ENCODE data around the gene SCP2. TPM values are rescaled to one million over a fixed set of nuclear protein-coding genes. Genes with fewer than 3 reads are reported as not detected.

Gene SCP2
- total RNA-seq, 1 donor from 2014 or later = 39.1 TPM

GRCh38 chr1:53069265-53069662 is 142.2 kb downstream of the SCP2 start:
- peaks cover 0 to 3% (median 0%) of the 10 kb centered on the region in 3 donors for H3K36me3 ChIP-seq (ENCODE audit: control insufficient read depth in 3 of 3, insufficient read depth in 3 of 3, low read length in 3 of 3)
- no peak overlapping the region for H3K9ac ChIP-seq (ENCODE audit: low read depth in 1 of 3, low read length in 3 of 3)
- no peaks in the 10 kb centered on the region for H3K9me3 ChIP-seq (ENCODE audit: control insufficient read depth in 3 of 3, low read length in 3 of 3)
- peaks cover 2 to 6% (median 5%) of the 10 kb centered on the region in 3 donors for H3K27me3 ChIP-seq (ENCODE audit: control insufficient read depth in 3 of 3, insufficient read depth in 3 of 3, low read length in 3 of 3)
- H3K4me1 ChIP-seq (ENCODE audit: control insufficient read depth in 3 of 3, insufficient read depth in 3 of 3, low read length in 3 of 3) = peaks cover 0 to 3% (median 0%) of the 10 kb centered on the region in 3 donors
- no peak overlapping the region for H3K27ac ChIP-seq (ENCODE audit: low read depth, low read length)
- no peak overlapping the region for H3K4me3 ChIP-seq (ENCODE audit: low read length in 3 of 3)

DNA sequence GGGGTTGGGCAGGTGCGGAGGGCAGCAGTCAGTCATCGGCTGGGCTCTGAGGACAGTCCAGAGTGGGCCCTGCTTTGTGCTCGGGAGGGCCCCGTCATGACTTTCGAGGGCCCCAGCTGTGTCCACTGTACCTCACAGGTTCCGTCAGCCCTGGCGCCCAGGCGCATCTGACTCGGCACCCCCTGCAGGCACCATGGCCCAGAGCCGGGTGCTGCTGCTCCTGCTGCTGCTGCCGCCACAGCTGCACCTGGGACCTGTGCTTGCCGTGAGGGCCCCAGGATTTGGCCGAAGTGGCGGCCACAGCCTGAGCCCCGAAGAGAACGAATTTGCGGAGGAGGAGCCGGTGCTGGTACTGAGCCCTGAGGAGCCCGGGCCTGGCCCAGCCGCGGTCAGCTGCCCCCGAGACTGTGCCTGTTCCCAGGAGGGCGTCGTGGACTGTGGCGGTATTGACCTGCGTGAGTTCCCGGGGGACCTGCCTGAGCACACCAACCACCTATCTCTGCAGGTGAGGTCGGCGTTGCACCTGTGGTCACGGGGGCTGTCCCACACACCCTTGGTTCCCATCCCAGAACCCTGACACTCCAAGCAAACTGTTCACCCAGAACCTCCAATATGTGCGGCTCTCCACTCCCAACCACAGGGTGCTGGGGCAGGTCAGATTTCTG is 142.7 kb downstream of the SCP2 start:
- H3K9me3 ChIP-seq (ENCODE audit: control insufficient read depth in 3 of 3, low read length in 3 of 3) = no peaks in the 10 kb centered on the region
- H3K4me3 ChIP-seq (ENCODE audit: low read length in 3 of 3) = no peak overlapping the region
- H3K9ac ChIP-seq (ENCODE audit: low read depth in 1 of 3, low read length in 3 of 3) = no peak overlapping the region
- H3K4me1 ChIP-seq (ENCODE audit: control insufficient read depth in 3 of 3, insufficient read depth in 3 of 3, low read length in 3 of 3) = peaks cover 0 to 3% (median 0%) of the 10 kb centered on the region in 3 donors
- H3K27ac ChIP-seq (ENCODE audit: low read depth, low read length) = no peak overlapping the region
- peaks cover 1 to 5% (median 2%) of the 10 kb centered on the region in 3 donors for H3K27me3 ChIP-seq (ENCODE audit: control insufficient read depth in 3 of 3, insufficient read depth in 3 of 3, low read length in 3 of 3)
- peaks cover 0 to 3% (median 0%) of the 10 kb centered on the region in 3 donors for H3K36me3 ChIP-seq (ENCODE audit: control insufficient read depth in 3 of 3, insufficient read depth in 3 of 3, low read length in 3 of 3)

- H3K4me3 ChIP-seq (ENCODE audit: low read length in 3 of 3) = no peak overlapping the region
- no peaks in the 10 kb centered on the region for H3K9me3 ChIP-seq (ENCODE audit: control insufficient read depth in 3 of 3, low read length in 3 of 3)
- no peak overlapping the region for H3K27ac ChIP-seq (ENCODE audit: low read depth, low read length)
- peaks cover 0 to 3% (median 0%) of the 10 kb centered on the region in 3 donors for H3K4me1 ChIP-seq (ENCODE audit: control insufficient read depth in 3 of 3, insufficient read depth in 3 of 3, low read length in 3 of 3)
- peaks cover 0 to under 1% (median under 1%) of the 10 kb centered on the region in 3 donors for H3K27me3 ChIP-seq (ENCODE audit: control insufficient read depth in 3 of 3, insufficient read depth in 3 of 3, low read length in 3 of 3)
- H3K9ac ChIP-seq (ENCODE audit: low read depth in 1 of 3, low read length in 3 of 3) = no peak overlapping the region
- peaks cover 0 to 3% (median 0%) of the 10 kb centered on the region in 3 donors for H3K36me3 ChIP-seq (ENCODE audit: control insufficient read depth in 3 of 3, insufficient read depth in 3 of 3, low read length in 3 of 3)
Measured at GRCh38 chr1:53070621-53071020, 143.5 kb downstream of the SCP2 start.

DNA sequence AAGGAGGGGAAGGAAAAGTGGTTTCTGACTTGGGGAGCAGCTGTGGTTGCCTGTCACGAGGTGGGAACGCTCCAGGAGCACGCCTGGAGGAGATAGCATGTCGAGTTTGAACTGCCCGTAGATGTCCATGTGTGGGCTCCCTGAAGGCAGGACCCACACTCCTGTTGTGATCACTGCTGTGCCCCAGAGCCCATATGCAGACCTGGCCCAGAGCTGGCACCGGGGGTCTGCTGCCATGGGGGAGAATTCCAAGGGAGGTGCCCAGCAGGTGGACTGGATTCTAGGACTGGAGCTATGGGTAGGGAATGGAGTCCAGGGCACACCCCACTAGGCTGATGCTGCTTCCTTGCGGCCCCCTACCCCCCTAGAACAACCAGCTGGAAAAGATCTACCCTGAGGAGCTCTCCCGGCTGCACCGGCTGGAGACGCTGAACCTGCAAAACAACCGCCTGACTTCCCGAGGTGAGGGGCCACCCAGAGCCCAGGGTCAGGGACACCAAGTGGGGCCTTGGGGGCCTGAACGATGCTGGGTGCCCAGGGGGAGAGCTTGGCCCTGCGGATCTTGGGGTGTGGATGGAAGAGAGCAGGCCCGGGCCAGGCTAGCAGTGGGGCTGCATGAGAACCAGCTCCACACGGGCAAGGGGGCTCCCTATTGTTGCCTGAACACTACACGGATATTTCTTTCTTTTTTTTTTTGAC is 144.2 kb downstream of the SCP2 start:
- Histone ChIP-seq H3K27ac (ENCODE audit: low read depth, low read length) (no peak overlapping the region), H3K4me3 (ENCODE audit: low read length in 3 of 3) (no peak overlapping the region), H3K9ac (ENCODE audit: low read depth in 1 of 3, low read length in 3 of 3) (no peak overlapping the region)

GRCh38 chr1:53071915-53072314 is 144.8 kb downstream of the SCP2 start:
- H3K4me1 ChIP-seq (ENCODE audit: control insufficient read depth in 3 of 3, insufficient read depth in 3 of 3, low read length in 3 of 3) = peaks cover 0 to 2% (median 0%) of the 10 kb centered on the region in 3 donors
- no peak overlapping the region for H3K9ac ChIP-seq (ENCODE audit: low read depth in 1 of 3, low read length in 3 of 3)
- no peaks in the 10 kb centered on the region for H3K27me3 ChIP-seq (ENCODE audit: control insufficient read depth in 3 of 3, insufficient read depth in 3 of 3, low read length in 3 of 3)
- H3K36me3 ChIP-seq (ENCODE audit: control insufficient read depth in 3 of 3, insufficient read depth in 3 of 3, low read length in 3 of 3) = peaks cover 0 to 3% (median 0%) of the 10 kb centered on the region in 3 donors
- H3K27ac ChIP-seq (ENCODE audit: low read depth, low read length) = no peak overlapping the region
- no peaks in the 10 kb centered on the region for H3K9me3 ChIP-seq (ENCODE audit: control insufficient read depth in 3 of 3, low read length in 3 of 3)
- no peak overlapping the region for H3K4me3 ChIP-seq (ENCODE audit: low read length in 3 of 3)

More for the DNA sequence above, 144.2 kb downstream of the SCP2 start:
- no peaks in the 10 kb centered on the region for H3K27me3 ChIP-seq (ENCODE audit: control insufficient read depth in 3 of 3, insufficient read depth in 3 of 3, low read length in 3 of 3)
- H3K4me1 ChIP-seq (ENCODE audit: control insufficient read depth in 3 of 3, insufficient read depth in 3 of 3, low read length in 3 of 3) = peaks cover 0 to 3% (median 0%) of the 10 kb centered on the region in 3 donors
- no peaks in the 10 kb centered on the region for H3K9me3 ChIP-seq (ENCODE audit: control insufficient read depth in 3 of 3, low read length in 3 of 3)
- H3K36me3 ChIP-seq (ENCODE audit: control insufficient read depth in 3 of 3, insufficient read depth in 3 of 3, low read length in 3 of 3) = peaks cover 0 to 3% (median 0%) of the 10 kb centered on the region in 3 donors

DNA sequence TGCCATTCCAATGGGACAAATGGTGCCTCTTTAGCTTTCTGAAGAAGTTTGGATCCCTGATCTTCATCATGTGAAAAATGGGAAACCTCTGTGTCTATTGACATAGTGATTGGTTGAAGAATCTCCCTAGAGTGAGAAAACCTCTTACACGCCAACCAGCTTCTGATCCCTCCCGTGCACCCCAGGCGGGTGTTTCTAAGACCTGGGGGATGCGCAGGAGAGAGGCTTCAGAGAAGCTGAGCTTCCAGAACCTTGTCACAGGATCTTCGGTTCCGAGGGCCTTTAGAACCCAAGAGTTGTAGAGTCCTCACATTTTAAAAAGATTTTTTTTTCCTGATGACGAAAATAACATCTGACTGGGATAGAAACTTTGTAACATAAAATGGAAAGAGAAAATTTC is 146.2 kb downstream of the SCP2 start:
- Histone ChIP-seq H3K4me3 (ENCODE audit: low read length in 3 of 3) (no peak overlapping the region), H3K27ac (ENCODE audit: low read depth, low read length) (no peak overlapping the region), H3K27me3 (ENCODE audit: control insufficient read depth in 3 of 3, insufficient read depth in 3 of 3, low read length in 3 of 3) (no peaks in the 10 kb centered on the region), H3K9ac (ENCODE audit: low read depth in 1 of 3, low read length in 3 of 3) (no peak overlapping the region), H3K36me3 (ENCODE audit: control insufficient read depth in 3 of 3, insufficient read depth in 3 of 3, low read length in 3 of 3) (peaks cover 0 to 2% (median 1%) of the 10 kb centered on the region in 3 donors), H3K4me1 (ENCODE audit: control insufficient read depth in 3 of 3, insufficient read depth in 3 of 3, low read length in 3 of 3) (peaks cover 0 to 2% (median 0%) of the 10 kb centered on the region in 3 donors), H3K9me3 (ENCODE audit: control insufficient read depth in 3 of 3, low read length in 3 of 3) (no peaks in the 10 kb centered on the region)

GRCh38 chr1:53073868-53074311 is 146.8 kb downstream of the SCP2 start:
- Histone ChIP-seq H3K9ac (ENCODE audit: low read depth in 1 of 3, low read length in 3 of 3) (peak overlapping the region in 1 of 3 donors; percentile 8), H3K36me3 (ENCODE audit: control insufficient read depth in 3 of 3, insufficient read depth in 3 of 3, low read length in 3 of 3) (peaks cover 0 to 2% (median 0%) of the 10 kb centered on the region in 3 donors), H3K9me3 (ENCODE audit: control insufficient read depth in 3 of 3, low read length in 3 of 3) (no peaks in the 10 kb centered on the region), H3K4me3 (ENCODE audit: low read length in 3 of 3) (no peak overlapping the region), H3K27ac (ENCODE audit: low read depth, low read length) (no peak overlapping the region), H3K27me3 (ENCODE audit: control insufficient read depth in 3 of 3, insufficient read depth in 3 of 3, low read length in 3 of 3) (no peaks in the 10 kb centered on the region), H3K4me1 (ENCODE audit: control insufficient read depth in 3 of 3, insufficient read depth in 3 of 3, low read length in 3 of 3) (peaks cover 0 to 2% (median 0%) of the 10 kb centered on the region in 3 donors)

DNA sequence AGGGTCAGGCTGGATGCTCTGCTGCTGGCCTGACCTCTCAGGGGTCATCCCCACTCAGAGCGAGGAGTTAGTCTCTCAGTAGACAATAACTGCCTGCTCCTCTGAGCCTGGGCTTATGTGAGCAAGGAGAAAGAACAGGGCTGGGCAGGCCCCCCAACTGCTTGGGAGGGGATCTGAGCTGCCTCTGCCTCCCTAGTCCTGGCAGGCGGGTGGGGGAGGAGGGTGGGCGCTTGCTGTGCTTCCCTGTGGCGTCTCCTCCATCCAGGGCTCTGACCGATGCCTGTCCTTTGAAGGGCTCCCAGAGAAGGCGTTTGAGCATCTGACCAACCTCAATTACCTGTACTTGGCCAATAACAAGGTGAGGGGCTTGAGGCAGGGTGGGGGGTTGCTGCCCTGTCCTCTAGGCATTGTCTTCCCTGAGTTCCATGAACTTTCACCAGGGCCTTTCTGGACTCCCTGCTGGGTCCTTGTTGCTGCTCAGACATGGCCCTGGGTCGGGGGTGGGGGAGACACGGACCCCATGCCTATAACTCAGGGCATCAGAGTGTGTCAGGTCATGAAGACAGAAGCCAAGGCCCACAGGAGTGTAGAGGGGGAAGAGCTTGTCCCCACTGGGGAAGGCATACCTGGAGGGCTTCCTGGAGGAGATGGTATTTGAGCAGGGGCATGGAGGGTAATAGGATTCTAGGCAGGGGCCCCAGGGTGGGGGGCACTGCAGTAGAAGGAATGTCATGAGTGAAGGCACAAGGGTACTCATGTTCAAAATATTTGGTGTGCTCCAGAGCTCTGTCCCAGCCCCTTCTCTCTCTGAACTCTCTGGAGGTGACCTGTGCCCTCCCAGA is 147.5 kb downstream of the SCP2 start:
- Histone ChIP-seq H3K4me3 (ENCODE audit: low read length in 3 of 3) (no peak overlapping the region), H3K9ac (ENCODE audit: low read depth in 1 of 3, low read length in 3 of 3) (peak overlapping the region in 1 of 3 donors; percentile 8), H3K9me3 (ENCODE audit: control insufficient read depth in 3 of 3, low read length in 3 of 3) (no peaks in the 10 kb centered on the region), H3K27ac (ENCODE audit: low read depth, low read length) (no peak overlapping the region), H3K27me3 (ENCODE audit: control insufficient read depth in 3 of 3, insufficient read depth in 3 of 3, low read length in 3 of 3) (no peaks in the 10 kb centered on the region), H3K36me3 (ENCODE audit: control insufficient read depth in 3 of 3, insufficient read depth in 3 of 3, low read length in 3 of 3) (peaks cover 0 to 2% (median 0%) of the 10 kb centered on the region in 3 donors), H3K4me1 (ENCODE audit: control insufficient read depth in 3 of 3, insufficient read depth in 3 of 3, low read length in 3 of 3) (peaks cover 0 to 2% (median 0%) of the 10 kb centered on the region in 3 donors)

GRCh38 chr1:53075206-53075605 is 148.1 kb downstream of the SCP2 start:
- Histone ChIP-seq H3K4me1 (ENCODE audit: control insufficient read depth in 3 of 3, insufficient read depth in 3 of 3, low read length in 3 of 3) (peaks cover 0 to 2% (median 0%) of the 10 kb centered on the region in 3 donors), H3K4me3 (ENCODE audit: low read length in 3 of 3) (no peak overlapping the region), H3K27me3 (ENCODE audit: control insufficient read depth in 3 of 3, insufficient read depth in 3 of 3, low read length in 3 of 3) (no peaks in the 10 kb centered on the region), H3K36me3 (ENCODE audit: control insufficient read depth in 3 of 3, insufficient read depth in 3 of 3, low read length in 3 of 3) (peaks cover 0 to 2% (median 0%) of the 10 kb centered on the region in 3 donors), H3K9ac (ENCODE audit: low read depth in 1 of 3, low read length in 3 of 3) (no peak overlapping the region), H3K27ac (ENCODE audit: low read depth, low read length) (no peak overlapping the region), H3K9me3 (ENCODE audit: control insufficient read depth in 3 of 3, low read length in 3 of 3) (no peaks in the 10 kb centered on the region)
